HL-60/S4 (cell line): ENCODE data around the gene B3GNT4.
"Not testable (repeated sequence)": the region's sequence is repeated elsewhere in the genome, so short reads cannot be mapped to it uniquely, and the experiment has no call there.

ENCODE experiments used
- in situ Hi-C: fragments of 300-500 bp; cut with MboI; formaldehyde crosslinking; loops from 2 replicates; pipeline ENCODE4 v1.14.3; 2022; ENCODE audit warnings: low sequenced_read_pairs

B3GNT4 gene

DNA sequence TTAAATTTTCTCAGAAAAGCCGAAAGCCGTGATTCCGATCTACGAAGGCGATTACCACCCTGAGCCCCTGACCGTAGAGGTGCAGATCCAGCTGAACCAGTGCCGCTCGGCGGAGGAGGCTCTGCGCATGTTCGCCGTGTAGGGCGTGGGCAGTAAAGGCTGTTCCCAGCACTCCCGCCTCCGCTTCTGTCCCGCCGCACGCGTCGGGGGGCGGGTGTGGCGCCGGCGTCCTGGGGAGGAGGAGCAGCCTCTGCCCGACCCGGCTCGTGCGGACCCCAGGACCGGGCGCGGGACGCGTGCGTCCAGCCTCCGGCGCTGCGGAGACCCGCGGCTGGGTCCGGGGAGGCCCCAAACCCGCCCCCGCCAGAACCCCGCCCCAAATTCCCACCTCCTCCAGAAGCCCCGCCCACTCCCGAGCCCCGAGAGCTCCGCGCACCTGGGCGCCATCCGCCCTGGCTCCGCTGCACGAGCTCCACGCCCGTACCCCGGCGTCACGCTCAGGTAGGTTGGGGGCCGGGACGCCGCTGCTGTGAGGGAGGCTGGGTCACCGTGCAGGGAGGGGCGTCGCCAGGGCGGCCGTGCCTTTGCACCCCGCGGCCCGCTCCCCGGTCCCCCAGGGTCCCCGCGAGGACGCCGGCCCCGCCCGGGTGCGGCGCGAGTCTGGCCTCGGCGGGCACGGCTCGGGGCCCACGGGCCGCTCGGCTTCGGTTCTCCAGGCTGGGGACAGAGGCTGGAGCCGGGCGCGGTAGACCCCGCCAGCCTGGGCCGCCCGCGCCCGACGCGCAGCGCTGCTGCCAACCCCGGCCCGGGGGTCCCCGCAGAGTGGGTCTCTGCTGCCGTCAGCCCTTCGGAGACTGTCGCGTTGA is at the start of gene B3GNT4:
Gene B3GNT4, plus strand, starts transcription at position 409 of the 866 bp plus-strand sequence. CDS start 910 bp downstream, outside the sequence.
- in situ Hi-C loops = no loop called here

- in situ Hi-C loops = no loop called here
Observed at GRCh38 chr12:122155705-122156104, 47.8 kb upstream of the B3GNT4 start.

- in situ Hi-C loops = no loop called here
Observed at GRCh38 chr12:122158700-122159285, 44.7 kb upstream of the B3GNT4 start.

- in situ Hi-C loops = no loop called here
Observed at GRCh38 chr12:122159882-122160281, 43.6 kb upstream of the B3GNT4 start.

DNA sequence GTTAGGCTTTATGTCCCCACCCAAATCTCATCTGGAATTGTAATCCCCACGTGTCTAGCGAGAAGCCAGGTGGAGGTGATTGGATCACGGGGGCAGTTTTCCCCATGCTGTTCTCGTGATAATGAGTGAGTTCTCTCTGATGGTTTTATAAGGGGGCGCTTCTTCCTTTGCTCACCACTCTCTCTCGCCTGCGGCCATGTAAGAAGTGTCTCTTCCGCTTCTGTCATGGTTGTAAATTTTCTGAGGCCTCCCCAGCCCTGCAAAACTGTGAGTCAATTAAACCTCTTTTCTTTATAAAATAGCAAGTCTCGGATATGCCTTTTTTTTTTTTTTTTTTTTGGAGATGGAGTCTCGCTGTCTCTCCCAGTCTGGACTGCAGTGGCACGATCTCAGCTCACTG is 42.7 kb upstream of the B3GNT4 start:
- in situ Hi-C loops = no loop called here

DNA sequence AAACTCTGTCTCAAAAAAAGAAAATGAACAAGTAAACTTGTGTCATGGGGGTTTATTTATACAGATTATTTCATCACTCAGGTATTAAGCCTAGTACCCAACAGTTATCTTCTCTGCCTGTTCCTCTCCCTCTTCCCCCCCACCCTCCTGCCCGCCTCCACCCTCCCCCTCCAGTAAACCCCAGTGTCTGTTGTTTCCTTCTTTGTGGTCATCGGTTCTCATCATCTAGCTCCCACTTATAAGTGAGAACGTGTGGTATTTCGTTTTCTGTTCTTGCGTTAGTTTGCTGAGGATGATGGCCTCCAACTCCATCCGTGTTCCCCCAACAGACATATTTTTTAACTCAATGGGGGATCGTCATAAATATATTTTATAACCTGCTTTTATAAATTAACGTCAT is 41.8 kb upstream of the B3GNT4 start:
- in situ Hi-C loops = no loop called here

GRCh38 chr12:122162976-122163375 is 40.5 kb upstream of the B3GNT4 start:
- in situ Hi-C loops = no loop called here

- in situ Hi-C loops = no loop called here
Observed at GRCh38 chr12:122166422-122167349, 36.8 kb upstream of the B3GNT4 start.

- in situ Hi-C loops = no loop called here
Observed at GRCh38 chr12:122167356-122167925, 36.1 kb upstream of the B3GNT4 start.

- in situ Hi-C loops = no loop called here
Observed at GRCh38 chr12:122168492-122168891, 35.0 kb upstream of the B3GNT4 start.

DNA sequence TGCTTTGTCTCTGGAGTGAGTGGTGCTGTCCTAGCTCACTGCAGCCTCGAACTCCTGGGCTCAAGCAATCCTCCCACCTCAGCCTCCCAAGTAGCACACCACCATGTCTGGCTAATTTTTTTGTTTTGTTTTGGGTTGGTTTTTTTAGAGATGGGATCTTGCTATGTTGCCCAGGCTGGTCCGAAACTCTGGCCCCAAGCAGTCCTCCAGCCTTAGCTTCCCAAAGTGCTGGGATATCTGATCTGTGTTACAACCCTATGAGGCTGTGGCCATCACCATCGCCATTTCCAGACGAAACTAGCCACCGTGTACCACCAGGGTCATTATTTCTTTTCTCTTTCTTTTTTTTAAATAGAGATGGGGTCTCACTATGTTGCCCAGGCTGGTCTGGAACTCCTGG is 32.1 kb upstream of the B3GNT4 start:
- in situ Hi-C loops = no loop called here

- in situ Hi-C loops = no loop called here
Observed at GRCh38 chr12:122172262-122172939, 31.1 kb upstream of the B3GNT4 start.

DNA sequence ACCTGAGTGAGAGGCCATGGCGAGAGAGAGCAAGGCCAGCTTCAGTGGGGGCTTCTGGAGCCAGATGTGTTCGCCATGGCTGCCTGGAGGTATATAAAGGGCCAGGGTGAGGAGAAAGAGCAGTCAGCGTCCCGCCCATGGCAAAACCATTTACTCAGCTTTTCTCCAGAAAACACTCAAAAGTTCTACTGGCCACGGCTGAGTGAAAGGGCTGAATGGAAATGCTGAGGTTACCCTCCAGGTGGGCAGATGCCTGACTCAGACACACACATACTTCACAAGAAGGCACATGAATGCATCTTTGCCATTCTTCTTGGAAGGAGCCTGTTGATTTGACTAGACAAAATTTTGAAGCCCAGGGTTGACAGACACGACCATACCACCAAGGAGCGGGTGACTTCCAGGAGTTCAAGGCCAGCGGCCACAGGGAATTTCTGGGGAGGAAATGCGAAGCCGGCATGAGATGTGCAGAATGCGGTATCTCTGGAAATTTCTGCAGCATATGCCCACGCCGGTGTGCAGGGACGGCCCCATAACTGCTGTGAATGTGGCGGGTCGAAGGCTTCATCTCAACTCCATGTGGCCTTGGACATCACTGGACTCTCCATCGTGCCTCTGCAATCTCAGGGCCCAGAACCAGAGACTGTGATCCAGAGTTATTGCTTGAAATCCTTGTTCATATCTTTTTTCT is 29.2 kb upstream of the B3GNT4 start, which contains the start of gene IL31:
Gene IL31, minus strand, starts transcription at position 67 of the 691 bp plus-strand sequence. Its CDS starts 49 bp downstream, at position 18.
- in situ Hi-C loops = no loop called here

GRCh38 chr12:122176473-122176872 is 27.0 kb upstream of the B3GNT4 start:
- in situ Hi-C loops = not testable (repeated sequence)

DNA sequence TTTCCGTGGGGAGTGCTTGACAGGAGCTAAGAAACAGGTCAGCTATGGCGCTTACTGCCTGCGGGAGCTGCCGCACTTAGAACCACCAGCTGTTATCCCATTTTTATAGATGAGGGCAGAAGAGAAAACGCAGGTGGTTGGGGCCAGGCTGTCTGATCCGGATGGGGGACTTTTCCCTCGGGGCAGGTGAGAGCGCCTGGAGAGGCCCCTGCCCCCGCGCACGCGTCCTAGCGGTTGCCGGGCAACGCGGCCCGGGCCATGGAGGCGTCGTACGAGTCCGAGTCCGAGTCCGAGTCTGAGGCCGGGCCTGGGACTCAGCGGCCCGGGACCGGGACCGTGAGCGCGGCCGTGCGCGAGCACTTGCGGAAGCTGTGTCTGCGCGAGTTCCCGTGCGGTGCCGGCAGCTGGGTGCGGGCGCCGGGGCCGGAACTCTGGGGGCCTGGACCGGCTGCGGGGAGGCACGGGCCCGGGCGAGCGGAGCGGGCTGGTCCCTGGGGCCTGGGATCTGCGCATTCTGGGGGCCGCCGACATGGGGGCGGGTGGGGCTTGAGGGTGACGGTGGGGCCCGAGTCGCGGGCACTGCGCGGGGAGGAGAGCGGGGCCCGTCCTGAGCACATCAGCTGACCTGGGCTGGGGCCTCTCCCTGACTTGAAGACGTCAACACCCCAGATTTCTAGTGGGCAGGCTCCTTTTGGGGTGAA is 20.5 kb upstream of the B3GNT4 start, which contains the start of gene LRRC43:
Gene LRRC43, plus strand, starts transcription at position 237 of the 701 bp plus-strand sequence. Its CDS starts 22 bp downstream, at position 259.
- in situ Hi-C loops = no loop called here

DNA sequence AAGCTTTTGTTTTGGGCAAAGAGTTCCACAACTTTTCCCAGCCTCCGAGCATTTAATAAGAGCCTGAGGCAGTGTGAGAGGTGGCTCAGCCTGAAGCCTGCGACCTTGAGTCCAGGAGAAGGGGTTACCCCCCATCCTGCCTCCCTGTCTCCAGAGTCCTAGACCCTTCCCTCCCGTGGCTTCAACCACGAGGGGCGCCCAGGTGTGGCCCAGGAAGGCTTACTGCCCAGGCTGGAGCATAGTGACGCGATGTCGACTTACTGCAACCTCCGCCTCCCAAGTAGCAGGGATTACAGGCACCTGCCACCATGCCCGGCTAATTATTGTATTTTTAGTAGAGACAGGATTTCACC is 19.9 kb upstream of the B3GNT4 start:
- in situ Hi-C loops = no loop called here

- in situ Hi-C loops = no loop called here
Observed at GRCh38 chr12:122184517-122184916, 19.0 kb upstream of the B3GNT4 start.

- in situ Hi-C loops = no loop called here
Observed at GRCh38 chr12:122185079-122185478, 18.4 kb upstream of the B3GNT4 start.

DNA sequence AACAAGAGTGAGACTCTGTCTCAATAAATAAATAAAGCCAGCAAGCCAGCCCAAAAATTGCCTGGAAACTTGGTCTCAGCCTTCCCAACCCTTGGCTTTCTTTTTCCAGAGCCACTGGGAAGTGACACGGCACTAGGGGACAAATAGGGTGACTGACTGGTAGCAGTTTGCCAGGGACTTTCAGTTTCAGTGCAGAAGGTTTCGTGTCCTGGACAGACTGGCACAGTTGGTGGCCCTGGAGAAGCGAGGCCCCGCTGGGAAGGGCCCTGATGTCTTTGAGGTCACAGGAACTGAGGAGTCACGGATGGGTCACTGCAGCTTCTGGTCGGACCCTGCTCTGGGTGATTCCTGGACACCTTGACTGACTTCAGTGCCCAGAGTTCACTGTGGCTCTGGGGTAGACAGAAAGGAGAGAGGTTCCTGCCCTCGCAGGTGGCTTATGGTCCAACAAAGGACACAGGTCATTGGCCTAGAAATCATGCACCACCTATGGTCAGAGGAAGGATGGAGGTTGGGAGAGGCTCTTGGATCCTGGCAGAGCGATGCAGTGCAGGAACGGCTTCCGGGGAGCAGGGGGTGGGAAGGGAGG is 17.9 kb upstream of the B3GNT4 start:
- in situ Hi-C loops = no loop called here
